ENCODE data around the gene NOP16.

NOP16 gene

GRCh38 chr5:176359658-176360057 lies 28.7 kb downstream of the NOP16 start:
- Mint-ChIP-seq H3K27me3 (ENCODE audit: low read depth, poor library complexity) (peaks cover 34% of the 10 kb centered on the region), H3K4me1 (peaks cover 15% of the 10 kb centered on the region)

GRCh38 chr5:176356179-176356566 lies 32.2 kb downstream of the NOP16 start:
- no peaks in the 10 kb centered on the region for H3K9me3 Mint-ChIP-seq

More at GRCh38 chr5:176359658-176360057, 28.7 kb downstream of the NOP16 start:
- Mint-ChIP-seq H3K9me3 (no peaks in the 10 kb centered on the region), H3K27ac (no peak overlapping the region), H3K4me3 (peak overlapping the region; percentile 95), H3K36me3 (ENCODE audit: low read depth) (peaks cover 42% of the 10 kb centered on the region)
- no peak for DNase-seq
- no peak for TF ChIP-seq CTCF (IDR thresholded peaks at IDR 0.05)

GRCh38 chr5:176355400-176356178 lies 32.8 kb downstream of the NOP16 start:
- no peak overlapping the region for H3K27ac Mint-ChIP-seq
- H3K36me3 Mint-ChIP-seq (ENCODE audit: low read depth) = peaks cover 69% of the 10 kb centered on the region
- no peak for DNase-seq

More at GRCh38 chr5:176356179-176356566, 32.2 kb downstream of the NOP16 start:
- H3K27me3 Mint-ChIP-seq (ENCODE audit: low read depth, poor library complexity) = peaks cover 3% of the 10 kb centered on the region
- DNase-seq = no peak
- H3K36me3 Mint-ChIP-seq (ENCODE audit: low read depth) = peaks cover 66% of the 10 kb centered on the region
- H3K4me1 Mint-ChIP-seq = peaks cover 11% of the 10 kb centered on the region
- H3K4me3 Mint-ChIP-seq = no peak overlapping the region
- no peak overlapping the region for H3K27ac Mint-ChIP-seq
- no peak for TF ChIP-seq CTCF (IDR thresholded peaks at IDR 0.05)

GRCh38 chr5:176353533-176353932 lies 34.9 kb downstream of the NOP16 start:
- Mint-ChIP-seq H3K27ac (no peak overlapping the region), H3K9me3 (no peaks in the 10 kb centered on the region), H3K4me1 (peaks cover 4% of the 10 kb centered on the region), H3K27me3 (ENCODE audit: low read depth, poor library complexity) (peaks cover 3% of the 10 kb centered on the region), H3K4me3 (no peak overlapping the region), H3K36me3 (ENCODE audit: low read depth) (peaks cover 81% of the 10 kb centered on the region)
- TF ChIP-seq CTCF (IDR thresholded peaks at IDR 0.05) = no peak
- no peak for DNase-seq

More at GRCh38 chr5:176355400-176356178, 32.8 kb downstream of the NOP16 start:
- H3K4me1 Mint-ChIP-seq = peaks cover 11% of the 10 kb centered on the region
- H3K4me3 Mint-ChIP-seq = no peak overlapping the region
- peaks cover 3% of the 10 kb centered on the region for H3K27me3 Mint-ChIP-seq (ENCODE audit: low read depth, poor library complexity)
- TF ChIP-seq CTCF (IDR thresholded peaks at IDR 0.05) = no peak
- no peaks in the 10 kb centered on the region for H3K9me3 Mint-ChIP-seq

GRCh38 chr5:176352116-176352878 lies 36.1 kb downstream of the NOP16 start:
- Mint-ChIP-seq H3K4me1 (no peaks in the 10 kb centered on the region), H3K9me3 (no peaks in the 10 kb centered on the region), H3K27ac (peak overlapping the region; percentile 64), H3K27me3 (ENCODE audit: low read depth, poor library complexity) (peaks cover 3% of the 10 kb centered on the region), H3K4me3 (no peak overlapping the region), H3K36me3 (ENCODE audit: low read depth) (peaks cover 81% of the 10 kb centered on the region)
- TF ChIP-seq CTCF (IDR thresholded peaks at IDR 0.05) = no peak
- no peak for DNase-seq
